GM18511 (cell line): ENCODE measurements around the gene STPG2.

Source experiments
- ATAC-seq: cut with Tn5 transposase; IDR thresholded peaks from one replicate; pipeline ENCODE4 v1.9.1; 2021; ENCODE audit warnings: mild to moderate bottlenecking, moderate library complexity; ENCODE audit not compliant: unreplicated experiment

The STPG2 gene

GRCh38 chr4:97525236-97525635, 618.0 kb downstream of the STPG2 start:
- ATAC-seq: no peak

GRCh38 chr4:97517939-97518338, 625.3 kb downstream of the STPG2 start:
- no peak for ATAC-seq

- no peak for ATAC-seq
These were observed 629.4 kb downstream of the STPG2 start for GRCh38 chr4:97513917-97514316.
